Measurements from ENCODE around the gene P4HA2. TPM values are rescaled to one million over a fixed set of nuclear protein-coding genes. Genes with fewer than 3 reads are reported as not detected.

Gene P4HA2
- total and polyA plus RNA-seq, 9 of the 15 experiments (the other 6 are each of a cell fraction or from before 2014, with no cell fraction given): 9.6 to 50.0 (median 12.7) TPM

- no peak for TF ChIP-seq REST (IDR thresholded peaks at IDR 0.05; ENCODE audit: borderline replicate concordance)
- no peak for TF ChIP-seq REST (CRISPR knock-in tag; IDR thresholded peaks at IDR 0.05; ENCODE audit: low read depth)
- no peak for TF ChIP-seq GTF2A2 (tag; IDR thresholded peaks at IDR 0.05)
- no peak for TF ChIP-seq MTA3 (IDR thresholded peaks at IDR 0.05; ENCODE audit: borderline replicate concordance)
- TF ChIP-seq HDAC8 (tag; IDR thresholded peaks at IDR 0.05): no peak
- no peak for TF ChIP-seq GABPB2 (CRISPR knock-in tag; conservative IDR thresholded peaks at IDR 0.05)
- TF ChIP-seq LARP7 (IDR thresholded peaks at IDR 0.05): no peak
- TF ChIP-seq SOX6 (IDR thresholded peaks at IDR 0.05): no peak
- TF ChIP-seq POU5F1 (IDR thresholded peaks at IDR 0.05; ENCODE audit: borderline replicate concordance, low read depth, low read length, partially characterized antibody): no peak
These were observed 7.2 kb downstream of the P4HA2 start (continued) for GRCh38 chr5:132220491-132220890.

Data from K562 (cell line).